Activated CD8-positive, alpha-beta memory T cell treated with anti-CD3 and anti-CD28 coated beads for 36 hours (primary cell): ENCODE data around the gene ANKS3. TPM values are rescaled to one million over a fixed set of nuclear protein-coding genes. Genes with fewer than 3 reads are reported as not detected.

ENCODE experiments used
- CTCF ChIA-PET: fragments of 350-600 bp; sonication (Branson Sonifier 250); formaldehyde crosslinking; loops from one replicate; lab custom pipeline; 2021; ENCODE audit warnings: antibody characterized with exemption; lab: Charles Lee
- POLR2A ChIA-PET: fragments of 350-600 bp; sonication (Branson Sonifier 250); formaldehyde crosslinking; loops from one replicate; lab custom pipeline; 2021; ENCODE audit warnings: antibody characterized with exemption; lab: Charles Lee
- total RNA-seq, 2 experiments: library from RNA; stranded (reverse); gene quantifications; one replicate each; pipeline ENCODE4 v1.2.3, GENCODE V29; 2021

The ANKS3 gene
- total RNA-seq, 2 experiments from 2014 or later: 16.3 to 17.3 TPM

- POLR2A ChIA-PET: no interaction called here
- CTCF ChIA-PET: interaction anchor here (0.5 kb wide), 1 partner anchor 139 kb away, joined by 4 read pairs; no protein-coding TSS in a partner anchor
Measured at GRCh38 chr16:4702466-4702808, 31.6 kb downstream of the ANKS3 start.

- POLR2A ChIA-PET: no interaction called here
- CTCF ChIA-PET: no interaction called here
Measured at GRCh38 chr16:4701791-4702465, 32.1 kb downstream of the ANKS3 start.

- ChIA-PET POLR2A (no interaction called here), CTCF (no interaction called here)
Measured at GRCh38 chr16:4700997-4701743, 32.9 kb downstream of the ANKS3 start.

GRCh38 chr16:4700380-4700996, 33.6 kb downstream of the ANKS3 start:
- POLR2A ChIA-PET: interaction anchor here (0.8 kb wide), 1 partner anchor 34 kb away, joined by 3 read pairs; the partner anchor contains the start of genes ANKS3 and DNAAF8

GRCh38 chr16:4699046-4699556, 35.0 kb downstream of the ANKS3 start:
- CTCF ChIA-PET: no interaction called here

More at GRCh38 chr16:4700380-4700996, 33.6 kb downstream of the ANKS3 start:
- CTCF ChIA-PET: no interaction called here

GRCh38 chr16:4698321-4699045, 35.6 kb downstream of the ANKS3 start:
- ChIA-PET CTCF (no interaction called here), POLR2A (no interaction called here)

More at GRCh38 chr16:4699046-4699556, 35.0 kb downstream of the ANKS3 start:
- POLR2A ChIA-PET: no interaction called here

- ChIA-PET POLR2A (no interaction called here), CTCF (interaction anchor here (1.0 kb wide), 1 partner anchor 21 kb away, joined by 3 read pairs; no protein-coding TSS in a partner anchor)
Measured at GRCh38 chr16:4697848-4698291, 36.2 kb downstream of the ANKS3 start.

- CTCF ChIA-PET: interaction anchor here (1.0 kb wide), 1 partner anchor 20 kb away, joined by 3 read pairs; no protein-coding TSS in a partner anchor
- POLR2A ChIA-PET: no interaction called here
Measured at GRCh38 chr16:4696905-4697847, 36.9 kb downstream of the ANKS3 start.

- CTCF ChIA-PET: interaction anchor here (1.0 kb wide), 1 partner anchor 19 kb away, joined by 3 read pairs; no protein-coding TSS in a partner anchor
- POLR2A ChIA-PET: no interaction called here
Measured at GRCh38 chr16:4696172-4696904, 37.7 kb downstream of the ANKS3 start.

GRCh38 chr16:4695473-4696171, 38.4 kb downstream of the ANKS3 start:
- ChIA-PET POLR2A (interaction anchor here (1.0 kb wide), 1 partner anchor 11 kb away, joined by 6 read pairs; no protein-coding TSS in a partner anchor), CTCF (interaction anchor here (1.6 to 3.1 kb wide), 2 partner anchors 39 to 71 kb away, joined by 4 to 7 read pairs; partner anchors contain the start of genes ANKS3, DNAAF8 and MGRN1)

GRCh38 chr16:4694642-4695451, 39.2 kb downstream of the ANKS3 start:
- CTCF ChIA-PET: interaction anchor here (1.6 to 3.1 kb wide), 2 partner anchors 40 to 71 kb away, joined by 4 to 7 read pairs; partner anchors contain the start of genes ANKS3, DNAAF8 and MGRN1
- POLR2A ChIA-PET: interaction anchor here (1.0 kb wide), 1 partner anchor 12 kb away, joined by 6 read pairs; no protein-coding TSS in a partner anchor

GRCh38 chr16:4693956-4694641, 40.0 kb downstream of the ANKS3 start:
- ChIA-PET POLR2A (interaction anchor here (0.6 to 1.4 kb wide), 6 partner anchors 12 to 95 kb away, joined by 3 to 8 read pairs (median 4); partner anchors contain the start of genes ANKS3 and DNAAF8), CTCF (interaction anchor here (1.4 to 3.1 kb wide), 3 partner anchors 40 to 70 kb away, joined by 3 to 7 read pairs (median 4); partner anchors contain the start of genes ANKS3, DNAAF8 and MGRN1)

- ChIA-PET POLR2A (interaction anchor here (0.6 to 1.4 kb wide), 6 partner anchors 10 to 95 kb away, joined by 3 to 8 read pairs (median 4); partner anchors contain the start of genes ANKS3 and DNAAF8), CTCF (interaction anchor here (1.3 to 3.1 kb wide), 3 partner anchors 41 to 263 kb away, joined by 3 to 7 read pairs (median 3); partner anchors contain the start of genes ANKS3 and DNAAF8)
Measured at GRCh38 chr16:4693296-4693955, 40.6 kb downstream of the ANKS3 start, which contains the start of gene NUDT16L1. TSS of gene NUDT16L1 (plus strand) at chr16:4693562. CDS start at chr16:4693727, 165 bp downstream.
